IMR-90 (cell line): Measurements from ENCODE around the gene AKT2. TPM values are rescaled to one million over a fixed set of nuclear protein-coding genes. Genes with fewer than 3 reads are reported as not detected.

Experiments used
- ATAC-seq: fragments of 200-7000 bp; cut with Tn5 transposase; 2 replicates; pipeline ENCODE4 v1.9.1; 2020; ENCODE audit warnings: low read depth, mild to moderate bottlenecking, moderate library complexity
- BruUV-seq: library from RNA; stranded (reverse); fragments of 400-500 nt; replicated peaks from 2 replicates; lab custom pipeline; 2021; lab: Mats Ljungman, UMichigan
- CTCF ChIA-PET: fragments of 300-600 bp; formaldehyde crosslinking; extraction: SDS; loops from one replicate; lab custom pipeline; 2021; ENCODE audit warnings: antibody characterized with exemption; lab: Yijun Ruan, JAX
- POLR2A ChIA-PET: fragments of 300-600 bp; sonication (Branson Sonifier 250); formaldehyde crosslinking; loops from one replicate; lab custom pipeline; 2022; ENCODE audit warnings: antibody characterized with exemption; ENCODE audit not compliant: unreplicated experiment; lab: Charles Lee
- DNase-seq: peaks from one replicate; pipeline ENCODE4 v3.0.0; 2013
- H2AFZ ChIP-seq: replicated peaks from 2 replicates; pipeline ENCODE3; 2013; ENCODE audit warnings: low read length, mild to moderate bottlenecking; ENCODE audit not compliant: poor library complexity
- H2AK5ac ChIP-seq: 2 replicates; pipeline ENCODE4 v1.6.1; 2013; ENCODE audit warnings: low read depth, low read length, inconsistent platforms
- H2AK9ac ChIP-seq: replicated peaks from 2 replicates; pipeline ENCODE3; 2013; ENCODE audit warnings: mild to moderate bottlenecking, low read depth, low read length, moderate library complexity; ENCODE audit not compliant: poor library complexity
- H2BK120ac ChIP-seq: 2 replicates; pipeline ENCODE4 v1.6.1; 2013; ENCODE audit warnings: low read depth, low read length, inconsistent platforms
- H2BK15ac ChIP-seq: 3 replicates; pipeline ENCODE4 v1.6.1; 2013; ENCODE audit warnings: low read depth, low read length, inconsistent platforms
- H2BK20ac ChIP-seq: 2 replicates; pipeline ENCODE4 v1.6.1; 2013; ENCODE audit warnings: low read depth, mild to moderate bottlenecking, inconsistent platforms, low read length, moderate library complexity
- H2BK5ac ChIP-seq: 2 replicates; pipeline ENCODE4 v1.6.1; 2013; ENCODE audit warnings: mild to moderate bottlenecking, low read depth, low read length, inconsistent platforms; ENCODE audit not compliant: poor library complexity, severe bottlenecking
- H3K14ac ChIP-seq: replicated peaks from 2 replicates; pipeline ENCODE4 v1.6.1; 2013; ENCODE audit warnings: low read depth, low read length, inconsistent platforms
- H3K18ac ChIP-seq: 2 replicates; pipeline ENCODE4 v1.6.1; 2013; ENCODE audit warnings: low read depth, low read length, control low read depth
- H3K23ac ChIP-seq: 2 replicates; pipeline ENCODE4 v1.6.1; 2013; ENCODE audit warnings: low read depth, low read length, inconsistent platforms
- H3K27ac ChIP-seq: 2 replicates; pipeline ENCODE4 v1.5.1; 2013; ENCODE audit warnings: mild to moderate bottlenecking, control low read depth, low read length; ENCODE audit not compliant: insufficient read depth
- H3K27me3 ChIP-seq: 2 replicates; pipeline ENCODE4 v1.6.1; 2013; ENCODE audit warnings: low read length; ENCODE audit not compliant: control insufficient read depth, insufficient read depth
- H3K36me3 ChIP-seq: 2 replicates; pipeline ENCODE4 v1.6.1; 2013; ENCODE audit warnings: low read length, mixed read lengths; ENCODE audit not compliant: control insufficient read depth, insufficient read depth
- H3K4ac ChIP-seq: 2 replicates; pipeline ENCODE4 v1.6.1; 2013; ENCODE audit warnings: low read depth, low read length, inconsistent platforms
- H3K4me1 ChIP-seq: 2 replicates; pipeline ENCODE4 v1.6.1; 2013; ENCODE audit warnings: low read length, mixed read lengths; ENCODE audit not compliant: control insufficient read depth, insufficient read depth
- H3K4me2 ChIP-seq: 2 replicates; pipeline ENCODE4 v1.6.1; 2013; ENCODE audit warnings: low read depth, mild to moderate bottlenecking, control low read depth, low read length, moderate library complexity
- H3K4me3 ChIP-seq: 2 replicates; pipeline ENCODE4 v1.5.1; 2013; ENCODE audit warnings: low read depth, mild to moderate bottlenecking, control low read depth, low read length, moderate library complexity; ENCODE audit not compliant: insufficient read depth
- H3K56ac ChIP-seq: 2 replicates; pipeline ENCODE4 v1.6.1; 2013; ENCODE audit warnings: low read length, inconsistent platforms; ENCODE audit not compliant: insufficient read depth; ENCODE audit errors: extremely low read depth
- H3K79me1 ChIP-seq, 2 experiments: 2 replicates each; pipeline ENCODE4 v1.6.1; 2013; ENCODE audit warnings: low read length in 2 of 2, inconsistent platforms in 1 of 2, low read depth in 1 of 2
- H3K9ac ChIP-seq: 2 replicates; pipeline ENCODE4 v1.6.1; 2013; ENCODE audit warnings: low read depth, low read length, control low read depth
- H3K9me1 ChIP-seq: 2 replicates; pipeline ENCODE4 v1.6.1; 2013; ENCODE audit warnings: low read length, inconsistent platforms; ENCODE audit not compliant: insufficient read depth
- H3K9me3 ChIP-seq: 2 replicates; pipeline ENCODE4 v1.6.1; 2013; ENCODE audit warnings: low read length; ENCODE audit not compliant: control insufficient read depth, insufficient read depth
- H4K20me1 ChIP-seq: 2 replicates; pipeline ENCODE4 v1.6.1; 2013; ENCODE audit warnings: low read length, inconsistent platforms; ENCODE audit not compliant: insufficient read depth
- H4K5ac ChIP-seq: 2 replicates; pipeline ENCODE4 v1.6.1; 2013; ENCODE audit warnings: mild to moderate bottlenecking, low read depth, low read length, control low read depth
- H4K8ac ChIP-seq, 2 experiments: 2 replicates each; pipeline ENCODE4 v1.6.1; 2013; ENCODE audit warnings: low read depth in 2 of 2, low read length in 2 of 2, control low read depth in 1 of 2, inconsistent platforms in 1 of 2
- H4K91ac ChIP-seq: 2 replicates; pipeline ENCODE4 v1.6.1; 2013; ENCODE audit warnings: low read depth, low read length, inconsistent platforms; ENCODE audit not compliant: insufficient read depth
- BHLHE40 ChIP-seq: fragments of 150-350 bp; IDR thresholded peaks from 2 replicates; pipeline ENCODE4 v1.6.1; 2016; ENCODE audit warnings: mild to moderate bottlenecking, low read depth, low read length
- CEBPB ChIP-seq: IDR thresholded peaks from 2 replicates; pipeline ENCODE4 v1.6.1; 2012; ENCODE audit warnings: low read depth, low read length, improper control_type of control experiment
- CHD1 ChIP-seq: IDR thresholded peaks from 2 replicates; pipeline ENCODE4 v1.6.1; 2012; ENCODE audit warnings: low read depth, low read length, improper control_type of control experiment
- FOS ChIP-seq: fragments of 150-350 bp; IDR thresholded peaks from 2 replicates; pipeline ENCODE4 v1.6.1; 2016; ENCODE audit warnings: low read depth, low read length
- MAFK ChIP-seq: IDR thresholded peaks from 2 replicates; pipeline ENCODE4 v1.6.1; 2012; ENCODE audit warnings: low read depth, low read length, improper control_type of control experiment
- MAZ ChIP-seq: IDR thresholded peaks from 2 replicates; pipeline ENCODE4 v1.6.1; 2012; ENCODE audit warnings: low read depth, mild to moderate bottlenecking, low read length, improper control_type of control experiment, moderate library complexity, borderline replicate concordance
- MXI1 ChIP-seq: IDR thresholded peaks from 2 replicates; pipeline ENCODE4 v1.6.1; 2012; ENCODE audit warnings: low read depth, mild to moderate bottlenecking, low read length, moderate library complexity, borderline replicate concordance
- NFE2L2 ChIP-seq: fragments of 150-350 bp; IDR thresholded peaks from 2 replicates; pipeline ENCODE4 v1.6.1; 2016; ENCODE audit warnings: low read depth, mild to moderate bottlenecking, low read length
- POLR2A ChIP-seq: IDR thresholded peaks from 2 replicates; pipeline ENCODE4 v1.6.1; 2012; ENCODE audit warnings: mild to moderate bottlenecking, low read depth, low read length
- RAD21 ChIP-seq: IDR thresholded peaks from 2 replicates; pipeline ENCODE4 v1.6.1; 2012; ENCODE audit warnings: low read length, improper control_type of control experiment
- RCOR1 ChIP-seq: IDR thresholded peaks from 2 replicates; pipeline ENCODE4 v1.6.1; 2012; ENCODE audit warnings: mild to moderate bottlenecking, low read length, improper control_type of control experiment; ENCODE audit not compliant: insufficient replicate concordance
- RFX5 ChIP-seq: IDR thresholded peaks from 2 replicates; pipeline ENCODE4 v1.8.0; 2012; ENCODE audit warnings: low read depth, mild to moderate bottlenecking, low read length, moderate library complexity
- WGBS, 2 experiments: methylation state at CpG; one replicate each; pipeline versions ENCODE4 v1.1.5 to v1.1.7; 2013; ENCODE audit warnings: missing lambda C conversion rate in 2 of 2; ENCODE audit not compliant: insufficient read length in 1 of 2; ENCODE audit errors: extremely low coverage in 2 of 2; 5-methylcytosine and 5-hydroxymethylcytosine counted together
- dilution Hi-C: fragments of 300-500 bp; cut with HindIII; formaldehyde crosslinking; loops from one replicate; pipeline ENCODE4 v1.14.3; 2018; ENCODE audit warnings: low sequenced_read_pairs; ENCODE audit not compliant: unreplicated experiment
- in situ Hi-C: fragments of 300-500 bp; cut with MboI; formaldehyde crosslinking; loops from 3 replicates; pipeline ENCODE4 v1.14.3; 2019; ENCODE audit warnings: low sequenced_read_pairs, inconsistent platforms, mixed read lengths
- intact Hi-C: fragments of 100-400 bp; cut with micrococcal nuclease; formaldehyde crosslinking; loops from 2 replicates; pipeline ENCODE4 v1.10.0; 2022
- polyA plus RNA-seq, 3 experiments: library from polyadenylated mRNA; depleted of rRNA; stranded (reverse); fragments of >200 nt; gene quantifications; 2 replicates each; pipeline ENCODE4 v1.2.3, GENCODE V29; 2012; ENCODE audit warnings: low replicate concordance in 1 of 3
- total RNA-seq: library from RNA; depleted of rRNA; stranded (reverse); fragments of >200 nt; gene quantifications from 2 replicates; pipeline ENCODE4 v1.2.3, GENCODE V29; 2012
- TF ChIP-seq, protein P1 (sequence below): fragments of 150-350 bp; IDR thresholded peaks from 2 replicates; pipeline ENCODE4 v1.6.1; 2016; ENCODE audit warnings: low read depth, mild to moderate bottlenecking, low read length, moderate library complexity, borderline replicate concordance
- TF ChIP-seq, protein P2 (sequence below): fragments of 150-350 bp; IDR thresholded peaks from 2 replicates; pipeline ENCODE4 v1.6.1; 2017; ENCODE audit warnings: mild to moderate bottlenecking, antibody characterized with exemption, low read length, low read depth
- TF ChIP-seq, protein P3 (sequence below): conservative IDR thresholded peaks from 2 replicates; pipeline ENCODE4 v1.5.1; 2012; ENCODE audit warnings: mild to moderate bottlenecking, low read depth, low read length, improper control_type of control experiment

The AKT2 gene
- total and polyA plus RNA-seq, 2 of the 4 experiments (the other 2 are of a cell fraction): 61.5 to 104 TPM

DNA sequence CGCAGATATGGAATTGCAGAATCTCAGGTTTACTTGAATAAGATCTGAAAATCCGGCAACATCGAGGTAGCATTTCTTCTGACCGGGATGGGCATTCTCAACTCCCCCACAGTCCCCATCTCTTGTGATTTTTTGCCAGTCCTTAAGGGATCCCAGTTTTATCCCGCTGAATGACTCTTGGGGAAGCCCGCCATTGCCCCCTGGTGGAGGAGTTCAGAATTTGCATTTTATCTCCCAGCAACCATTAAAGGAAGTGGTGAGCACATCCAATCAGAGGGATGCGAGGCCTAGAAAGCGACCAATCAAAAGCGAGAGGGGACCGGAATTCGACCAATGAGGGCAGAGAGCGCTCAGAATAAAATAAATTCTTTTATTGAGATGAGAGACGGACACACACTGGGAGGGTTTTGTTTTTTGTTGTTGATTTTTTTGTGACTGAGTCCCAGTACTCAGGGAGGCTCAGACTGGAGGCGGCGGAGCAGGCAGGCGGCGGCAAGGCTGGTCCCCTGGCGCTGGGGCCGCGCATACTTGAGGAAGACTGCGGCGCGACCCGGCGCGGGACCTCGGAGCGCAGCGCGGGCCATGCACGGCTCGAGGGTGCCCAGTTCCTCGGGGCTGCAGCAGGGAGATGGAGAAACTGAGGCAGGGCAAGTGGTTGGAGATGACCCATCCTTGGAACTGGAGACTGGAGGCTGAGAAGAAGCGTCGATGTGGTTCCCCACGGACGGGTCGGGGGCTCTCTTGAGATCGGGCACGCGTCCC lies 63.1 kb downstream of the AKT2 start:
- Histone ChIP-seq H3K18ac (no peak overlapping the region), H2BK15ac (no peak overlapping the region), H3K23ac (no peak overlapping the region), H2BK5ac (no peak overlapping the region), H3K9me3 (no peaks in the 10 kb centered on the region), H4K8ac (no peak overlapping the region), H2BK20ac (no peak overlapping the region), H3K4me3 (no peak overlapping the region), H3K4me1 (peaks cover 5% of the 10 kb centered on the region; the same call in 1 of the 2 replicates), H4K20me1 (no peaks in the 10 kb centered on the region), H2BK120ac (no peak overlapping the region), H4K5ac (no peak overlapping the region), H3K14ac (no peak overlapping the region), H2AK9ac (no peak overlapping the region), H3K9ac (no peak overlapping the region), H4K91ac (no peak overlapping the region), H3K36me3 (no peaks in the 10 kb centered on the region), H3K4ac (no peak overlapping the region), H3K27ac (no peak overlapping the region), H3K27me3 (peaks cover 4% of the 10 kb centered on the region), H3K9me1 (peaks cover 16% of the 10 kb centered on the region), H3K79me1 (no peaks in the 10 kb centered on the region), H3K56ac (no peak overlapping the region), H3K4me2 (no peak overlapping the region), H2AK5ac (no peak overlapping the region), H2AFZ (peak overlapping the region; percentile 37)
- CTCF ChIA-PET: interaction anchor here (1.3 kb wide), 1 partner anchor 57 kb away, joined by 3 read pairs; no protein-coding TSS in a partner anchor
- in situ Hi-C loops: loop anchor here (5.0 kb wide), 1 partner anchor 80 kb away; no protein-coding TSS in a partner anchor
- peak; percentile 69 for ATAC-seq
- intact Hi-C loops: loop anchor here (1.0 kb wide), 1 partner anchor 82 kb away; no protein-coding TSS in a partner anchor
- dilution Hi-C loops: no loop called here
- WGBS, 2 experiments: 78% methylated on average over 30 of the region's 41 CpGs; no CpG with 5 or more reads in 1 of the 2 experiments
- BruUV-seq: no TSS peak
- peak; percentile 90 for DNase-seq
- POLR2A ChIA-PET: no interaction called here
- no peak for TF ChIP-seq NFE2L2
- peak; percentile 99 for TF ChIP-seq FOS
- peak; percentile 93 for TF ChIP-seq RFX5
- TF ChIP-seq RCOR1: no peak
- TF ChIP-seq, protein P1, sequence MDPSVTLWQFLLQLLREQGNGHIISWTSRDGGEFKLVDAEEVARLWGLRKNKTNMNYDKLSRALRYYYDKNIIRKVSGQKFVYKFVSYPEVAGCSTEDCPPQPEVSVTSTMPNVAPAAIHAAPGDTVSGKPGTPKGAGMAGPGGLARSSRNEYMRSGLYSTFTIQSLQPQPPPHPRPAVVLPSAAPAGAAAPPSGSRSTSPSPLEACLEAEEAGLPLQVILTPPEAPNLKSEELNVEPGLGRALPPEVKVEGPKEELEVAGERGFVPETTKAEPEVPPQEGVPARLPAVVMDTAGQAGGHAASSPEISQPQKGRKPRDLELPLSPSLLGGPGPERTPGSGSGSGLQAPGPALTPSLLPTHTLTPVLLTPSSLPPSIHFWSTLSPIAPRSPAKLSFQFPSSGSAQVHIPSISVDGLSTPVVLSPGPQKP: no peak
- TF ChIP-seq, protein P2, sequence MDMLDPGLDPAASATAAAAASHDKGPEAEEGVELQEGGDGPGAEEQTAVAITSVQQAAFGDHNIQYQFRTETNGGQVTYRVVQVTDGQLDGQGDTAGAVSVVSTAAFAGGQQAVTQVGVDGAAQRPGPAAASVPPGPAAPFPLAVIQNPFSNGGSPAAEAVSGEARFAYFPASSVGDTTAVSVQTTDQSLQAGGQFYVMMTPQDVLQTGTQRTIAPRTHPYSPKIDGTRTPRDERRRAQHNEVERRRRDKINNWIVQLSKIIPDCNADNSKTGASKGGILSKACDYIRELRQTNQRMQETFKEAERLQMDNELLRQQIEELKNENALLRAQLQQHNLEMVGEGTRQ: no peak
- no peak for TF ChIP-seq CEBPB
- TF ChIP-seq MAZ: 0 out of 2 replicates have a peak, but pooled peaks have one; percentile 30
- peak; percentile 87 for TF ChIP-seq RAD21
- TF ChIP-seq CHD1: no peak
- no peak for TF ChIP-seq MXI1
- TF ChIP-seq BHLHE40: no peak
- TF ChIP-seq MAFK: no peak
- TF ChIP-seq POLR2A: no peak
- TF ChIP-seq, protein P3, sequence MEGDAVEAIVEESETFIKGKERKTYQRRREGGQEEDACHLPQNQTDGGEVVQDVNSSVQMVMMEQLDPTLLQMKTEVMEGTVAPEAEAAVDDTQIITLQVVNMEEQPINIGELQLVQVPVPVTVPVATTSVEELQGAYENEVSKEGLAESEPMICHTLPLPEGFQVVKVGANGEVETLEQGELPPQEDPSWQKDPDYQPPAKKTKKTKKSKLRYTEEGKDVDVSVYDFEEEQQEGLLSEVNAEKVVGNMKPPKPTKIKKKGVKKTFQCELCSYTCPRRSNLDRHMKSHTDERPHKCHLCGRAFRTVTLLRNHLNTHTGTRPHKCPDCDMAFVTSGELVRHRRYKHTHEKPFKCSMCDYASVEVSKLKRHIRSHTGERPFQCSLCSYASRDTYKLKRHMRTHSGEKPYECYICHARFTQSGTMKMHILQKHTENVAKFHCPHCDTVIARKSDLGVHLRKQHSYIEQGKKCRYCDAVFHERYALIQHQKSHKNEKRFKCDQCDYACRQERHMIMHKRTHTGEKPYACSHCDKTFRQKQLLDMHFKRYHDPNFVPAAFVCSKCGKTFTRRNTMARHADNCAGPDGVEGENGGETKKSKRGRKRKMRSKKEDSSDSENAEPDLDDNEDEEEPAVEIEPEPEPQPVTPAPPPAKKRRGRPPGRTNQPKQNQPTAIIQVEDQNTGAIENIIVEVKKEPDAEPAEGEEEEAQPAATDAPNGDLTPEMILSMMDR: peak; percentile 95
